SIG-M5 treated with dmso at 0.1 percent for 504 hours (cell line): ENCODE results near the gene HPCAL1.

Experiments
- DNase-seq: peaks from one replicate; lab custom pipeline; 2025; ENCODE audit not compliant: unreplicated experiment; lab: John Stamatoyannopoulos, UW

Gene HPCAL1

GRCh38 chr2:10332402-10333246 lies 29.9 kb downstream of the HPCAL1 start:
- DNase-seq: no peak

- peak; percentile 25 for DNase-seq
These were observed 30.5 kb downstream of the HPCAL1 start for GRCh38 chr2:10333247-10333613.

GRCh38 chr2:10333966-10334365 lies 31.3 kb downstream of the HPCAL1 start:
- DNase-seq: no peak

- no peak for DNase-seq
These were observed 32.5 kb downstream of the HPCAL1 start for GRCh38 chr2:10335046-10335840.

GRCh38 chr2:10336283-10336682 lies 33.6 kb downstream of the HPCAL1 start:
- no peak for DNase-seq

- DNase-seq: no peak
These were observed 35.0 kb downstream of the HPCAL1 start for GRCh38 chr2:10337449-10338269.

- DNase-seq: no peak
These were observed 35.8 kb downstream of the HPCAL1 start for GRCh38 chr2:10338270-10339188.

GRCh38 chr2:10339647-10340592 lies 37.2 kb downstream of the HPCAL1 start:
- no peak for DNase-seq

- no peak for DNase-seq
These were observed 37.9 kb downstream of the HPCAL1 start for GRCh38 chr2:10340593-10340975.

GRCh38 chr2:10341193-10341592 lies 38.5 kb downstream of the HPCAL1 start:
- DNase-seq: no peak

GRCh38 chr2:10342245-10342951 lies 39.7 kb downstream of the HPCAL1 start:
- no peak for DNase-seq

- DNase-seq: no peak
These were observed 40.5 kb downstream of the HPCAL1 start for GRCh38 chr2:10343191-10343590.

GRCh38 chr2:10343658-10344057 lies 41.0 kb downstream of the HPCAL1 start:
- no peak for DNase-seq

- DNase-seq: no peak
These were observed 41.7 kb downstream of the HPCAL1 start for GRCh38 chr2:10344105-10345066.

GRCh38 chr2:10345126-10345525 lies 42.4 kb downstream of the HPCAL1 start:
- DNase-seq: no peak

GRCh38 chr2:10345813-10346212 lies 43.1 kb downstream of the HPCAL1 start:
- no peak for DNase-seq

- no peak for DNase-seq
These were observed 44.3 kb downstream of the HPCAL1 start for GRCh38 chr2:10346929-10347561.
